Karpas-422 (cell line): ENCODE data around the gene ATXN1. TPM values are rescaled to one million over a fixed set of nuclear protein-coding genes. Genes with fewer than 3 reads are reported as not detected.
A peak's percentile ranks its signal among the peaks of the same experiment; 100 is the strongest.
"Not testable (repeated sequence)": the region's sequence is repeated elsewhere in the genome, so short reads cannot be mapped to it uniquely, and the experiment has no call there.

ENCODE experiments used
- DNase-seq: peaks from one replicate; pipeline ENCODE4 v3.0.0-alpha.2; 2015
- H2AFZ ChIP-seq: fragments of 200-600 bp; sonication (generic); 2 replicates; pipeline ENCODE4 v1.6.1; 2014; ENCODE audit warnings: antibody characterized with exemption, low read length, mixed read lengths
- H3K27ac ChIP-seq: fragments of 200-600 bp; sonication (generic); 2 replicates; pipeline ENCODE4 v1.5.1; 2014; ENCODE audit warnings: mild to moderate bottlenecking, low read length, moderate library complexity
- H3K27me3 ChIP-seq: fragments of 200-600 bp; sonication (generic); 2 replicates; pipeline ENCODE4 v1.6.1; 2014; ENCODE audit warnings: low read length, mixed read lengths
- H3K36me3 ChIP-seq: fragments of 200-600 bp; sonication (generic); 2 replicates; pipeline ENCODE4 v1.6.1; 2014; ENCODE audit warnings: low read length, mixed read lengths; ENCODE audit not compliant: insufficient read depth
- H3K4me1 ChIP-seq: fragments of 200-600 bp; sonication (generic); 2 replicates; pipeline ENCODE4 v1.6.1; 2014; ENCODE audit warnings: mild to moderate bottlenecking, low read length, mixed read lengths
- H3K4me2 ChIP-seq: fragments of 200-600 bp; sonication (generic); 2 replicates; pipeline ENCODE4 v1.6.1; 2014; ENCODE audit warnings: low read length, low read depth, mild to moderate bottlenecking; ENCODE audit not compliant: poor library complexity, severe bottlenecking
- H3K4me3 ChIP-seq: fragments of 200-600 bp; sonication (generic); 2 replicates; pipeline ENCODE4 v1.5.1; 2014; ENCODE audit warnings: mild to moderate bottlenecking, antibody characterized with exemption, low read length, mixed read lengths
- H3K79me2 ChIP-seq: fragments of 200-600 bp; sonication (generic); 2 replicates; pipeline ENCODE4 v1.6.1; 2014; ENCODE audit warnings: mild to moderate bottlenecking, low read length, mixed read lengths
- H3K9ac ChIP-seq: fragments of 200-600 bp; sonication (generic); 2 replicates; pipeline ENCODE4 v1.6.0; 2014; ENCODE audit warnings: low read length
- H3K9me2 ChIP-seq: fragments of 200-600 bp; sonication (generic), shearing (Covaris generic); replicated peaks from 2 replicates; pipeline ENCODE4 v1.6.0; 2014; ENCODE audit warnings: mild to moderate bottlenecking, low read length, moderate library complexity; ENCODE audit not compliant: insufficient read depth
- H3K9me3 ChIP-seq: fragments of 300-700, 200-600 bp; sonication (generic); 2 replicates; pipeline ENCODE4 v1.6.1; 2014; ENCODE audit warnings: low read length, mixed read lengths
- H4K20me1 ChIP-seq: fragments of 200-600 bp; sonication (generic); 2 replicates; pipeline ENCODE4 v1.6.1; 2014; ENCODE audit warnings: mild to moderate bottlenecking, antibody characterized with exemption, low read length, low read depth; ENCODE audit not compliant: insufficient read depth
- total RNA-seq: library from RNA; depleted of rRNA; stranded (reverse); fragments of >200 nt; shearing (Covaris generic); gene quantifications from 2 replicates; pipeline ENCODE4 v1.2.3, GENCODE V29; 2014; ENCODE audit warnings: low replicate concordance

ATXN1 gene
- total RNA-seq, 1 experiment from 2014 or later: 0.37 TPM

- H2AFZ ChIP-seq: no peak overlapping the region
- H3K36me3 ChIP-seq: no peaks in the 10 kb centered on the region
- no peaks in the 10 kb centered on the region for H4K20me1 ChIP-seq
- DNase-seq: no peak
- peaks cover 4% of the 10 kb centered on the region for H3K4me1 ChIP-seq
- H3K4me3 ChIP-seq: no peak overlapping the region
- no peaks in the 10 kb centered on the region for H3K9me3 ChIP-seq
- no peaks in the 10 kb centered on the region for H3K9me2 ChIP-seq
- H3K79me2 ChIP-seq: no peaks in the 10 kb centered on the region
- no peak overlapping the region for H3K4me2 ChIP-seq
- no peaks in the 10 kb centered on the region for H3K27me3 ChIP-seq
- H3K27ac ChIP-seq: no peak overlapping the region
- no peak overlapping the region for H3K9ac ChIP-seq
These were observed 486.8 kb downstream of the ATXN1 start for GRCh38 chr6:16274483-16274882.

DNA sequence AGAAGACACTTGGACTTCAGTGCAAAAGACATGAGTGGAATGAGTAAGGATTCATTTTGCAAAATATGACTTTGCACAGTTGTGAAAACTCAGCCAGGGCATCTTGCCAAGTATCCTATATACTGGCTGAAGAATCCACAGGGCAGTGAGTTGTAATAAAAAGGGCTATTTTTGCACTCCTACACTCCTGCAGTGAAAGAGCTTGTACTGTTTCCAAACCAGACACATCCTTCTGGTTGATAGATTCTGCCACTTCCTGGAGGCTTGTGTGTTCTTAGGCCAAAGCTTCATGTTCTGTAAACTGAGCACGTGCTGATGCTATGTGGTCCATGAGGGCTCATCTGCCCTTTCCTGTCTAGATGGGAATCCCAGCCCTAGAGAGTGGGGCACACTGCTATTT is 488.0 kb downstream of the ATXN1 start:
- no peak overlapping the region for H3K27ac ChIP-seq
- no peak for DNase-seq
- H2AFZ ChIP-seq: no peak overlapping the region
- no peak overlapping the region for H3K4me2 ChIP-seq
- no peaks in the 10 kb centered on the region for H3K27me3 ChIP-seq
- H3K4me1 ChIP-seq: peaks cover 4% of the 10 kb centered on the region
- no peaks in the 10 kb centered on the region for H3K9me3 ChIP-seq
- H3K9ac ChIP-seq: no peak overlapping the region
- no peaks in the 10 kb centered on the region for H3K36me3 ChIP-seq
- H3K9me2 ChIP-seq: no peaks in the 10 kb centered on the region
- H4K20me1 ChIP-seq: no peaks in the 10 kb centered on the region
- H3K4me3 ChIP-seq: no peak overlapping the region
- no peaks in the 10 kb centered on the region for H3K79me2 ChIP-seq

- peak; percentile 30 for DNase-seq
- no peaks in the 10 kb centered on the region for H3K4me1 ChIP-seq
- H3K9me3 ChIP-seq: no peaks in the 10 kb centered on the region
- H3K36me3 ChIP-seq: no peaks in the 10 kb centered on the region
- no peak overlapping the region for H3K9ac ChIP-seq
- no peak overlapping the region for H3K27ac ChIP-seq
- no peak overlapping the region for H3K4me2 ChIP-seq
- H2AFZ ChIP-seq: no peak overlapping the region
- H4K20me1 ChIP-seq: no peaks in the 10 kb centered on the region
- H3K79me2 ChIP-seq: no peaks in the 10 kb centered on the region
- H3K4me3 ChIP-seq: no peak overlapping the region
- no peaks in the 10 kb centered on the region for H3K9me2 ChIP-seq
- H3K27me3 ChIP-seq: no peaks in the 10 kb centered on the region
These were observed 489.1 kb downstream of the ATXN1 start for GRCh38 chr6:16272201-16272600.

DNA sequence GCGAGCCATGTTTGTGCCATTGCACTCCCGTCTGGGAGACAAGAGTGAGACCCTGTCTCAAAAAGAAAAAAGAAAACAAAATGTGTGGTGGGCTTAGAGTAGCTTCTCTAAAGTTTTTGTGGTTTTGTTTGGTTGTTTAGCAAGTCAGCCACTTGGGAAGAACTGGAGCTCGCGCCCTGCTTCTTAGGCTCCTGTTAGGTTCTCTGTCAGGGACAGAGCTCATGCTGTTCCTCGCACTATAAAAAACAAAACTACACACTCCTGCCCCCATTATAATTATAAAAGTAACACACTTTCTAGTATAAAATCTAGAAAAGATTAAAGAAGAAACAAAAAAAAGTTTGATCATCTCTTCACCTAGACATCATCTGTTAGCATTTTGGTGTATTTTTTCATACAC is 489.8 kb downstream of the ATXN1 start:
- H2AFZ ChIP-seq: no peak overlapping the region
- no peaks in the 10 kb centered on the region for H3K79me2 ChIP-seq
- H3K27me3 ChIP-seq: no peaks in the 10 kb centered on the region
- no peak overlapping the region for H3K27ac ChIP-seq
- H3K4me2 ChIP-seq: no peak overlapping the region
- no peaks in the 10 kb centered on the region for H3K4me1 ChIP-seq
- no peaks in the 10 kb centered on the region for H3K9me2 ChIP-seq
- peak; percentile 16 for DNase-seq
- H3K9ac ChIP-seq: no peak overlapping the region
- no peaks in the 10 kb centered on the region for H4K20me1 ChIP-seq
- no peaks in the 10 kb centered on the region for H3K36me3 ChIP-seq
- no peaks in the 10 kb centered on the region for H3K9me3 ChIP-seq
- no peak overlapping the region for H3K4me3 ChIP-seq

- Histone ChIP-seq H3K4me1 (no peaks in the 10 kb centered on the region), H3K4me3 (no peak overlapping the region), H3K27me3 (no peaks in the 10 kb centered on the region), H3K27ac (no peak overlapping the region), H3K36me3 (no peaks in the 10 kb centered on the region), H3K79me2 (no peaks in the 10 kb centered on the region), H3K9me2 (no peaks in the 10 kb centered on the region), H4K20me1 (no peaks in the 10 kb centered on the region), H3K9ac (no peak overlapping the region), H3K9me3 (no peaks in the 10 kb centered on the region), H3K4me2 (no peak overlapping the region), H2AFZ (no peak overlapping the region)
- DNase-seq: peak; percentile 24
These were observed 491.0 kb downstream of the ATXN1 start for GRCh38 chr6:16270178-16270794.

DNA sequence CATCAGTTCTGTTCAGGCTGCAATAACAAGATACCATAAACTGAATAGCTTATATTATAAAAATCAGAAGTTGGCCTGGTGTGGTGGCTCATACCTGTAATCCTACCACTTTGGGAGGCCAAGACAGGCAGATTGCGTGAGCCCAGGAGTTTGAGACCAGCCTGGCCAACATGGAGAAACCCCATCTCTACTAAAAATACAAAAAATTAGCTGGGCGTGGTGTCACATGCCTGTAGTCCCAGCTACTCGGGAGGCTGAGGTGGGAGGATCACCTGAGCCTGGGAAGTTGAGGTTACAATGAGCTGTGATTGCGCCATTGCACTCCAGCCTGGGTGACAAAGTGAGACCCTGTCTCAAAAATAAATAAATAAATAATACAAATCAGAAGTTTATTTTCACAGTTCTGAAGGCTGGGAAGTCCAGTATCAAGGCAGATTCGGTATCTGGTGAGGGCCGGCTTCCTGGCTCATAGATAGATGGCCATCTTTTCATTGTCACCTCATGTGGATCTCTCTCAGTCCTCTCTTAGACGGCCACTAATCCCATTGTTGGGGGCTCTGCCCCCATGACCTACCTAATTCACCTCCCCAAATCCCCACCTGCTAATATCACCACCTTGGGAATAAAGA is 491.7 kb downstream of the ATXN1 start:
- not testable (repeated sequence) for H3K4me1 ChIP-seq, H3K36me3 ChIP-seq, H3K4me2 ChIP-seq, H4K20me1 ChIP-seq, H3K27me3 ChIP-seq, H3K27ac ChIP-seq, H3K9me3 ChIP-seq, H3K9me2 ChIP-seq, H3K9ac ChIP-seq, H2AFZ ChIP-seq, H3K4me3 ChIP-seq, H3K79me2 ChIP-seq
- DNase-seq: peak; percentile 1

DNA sequence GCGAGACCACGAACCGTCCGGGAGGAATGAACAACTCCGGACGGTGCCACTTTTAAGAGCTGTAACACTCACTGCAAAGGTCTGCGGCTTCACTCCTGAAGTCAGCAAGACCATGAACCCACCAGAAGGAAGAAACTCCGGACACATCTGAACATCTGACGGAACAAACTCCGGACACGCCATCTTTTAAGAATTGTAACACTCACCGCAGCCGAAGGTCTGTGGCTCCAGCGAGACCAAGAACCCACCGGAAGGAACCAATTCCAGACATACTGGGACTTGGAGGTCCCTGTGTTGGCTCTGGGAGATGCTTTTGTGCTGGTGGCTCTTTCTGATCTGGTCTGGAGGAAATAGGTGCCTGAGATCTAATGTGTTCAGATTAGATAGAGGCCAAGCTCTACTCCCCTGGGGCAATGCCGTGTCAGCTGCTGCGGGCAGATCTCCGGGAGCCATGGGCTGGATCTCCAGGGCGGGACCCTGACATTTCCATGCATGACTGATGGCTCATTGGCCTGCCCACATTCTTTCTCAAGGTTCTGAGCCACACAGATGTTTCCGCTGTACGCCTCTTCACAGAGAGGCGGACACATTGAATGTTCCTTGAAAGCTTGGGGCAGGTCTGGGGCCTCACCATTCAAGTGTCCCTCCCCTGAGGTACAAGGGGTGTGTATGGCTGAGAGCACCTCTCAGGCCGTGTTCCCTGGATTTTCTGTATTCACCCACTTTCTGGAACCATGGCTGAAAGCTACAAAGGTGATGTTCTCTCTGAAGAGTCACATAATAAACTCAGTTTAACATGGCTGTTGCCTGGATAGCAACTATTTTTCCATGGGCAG is 493.6 kb downstream of the ATXN1 start:
- Histone ChIP-seq H3K79me2 (no peaks in the 10 kb centered on the region), H4K20me1 (no peaks in the 10 kb centered on the region), H2AFZ (no peak overlapping the region), H3K4me3 (no peak overlapping the region), H3K27ac (no peak overlapping the region), H3K4me2 (no peak overlapping the region), H3K9me3 (no peaks in the 10 kb centered on the region), H3K36me3 (no peaks in the 10 kb centered on the region), H3K9me2 (no peaks in the 10 kb centered on the region), H3K27me3 (no peaks in the 10 kb centered on the region), H3K4me1 (no peaks in the 10 kb centered on the region), H3K9ac (no peak overlapping the region)
- peak; percentile 12 for DNase-seq
